ENCODE data around the gene BAIAP2. TPM values are rescaled to one million over a fixed set of nuclear protein-coding genes. Genes with fewer than 3 reads are reported as not detected.

The BAIAP2 gene
- total RNA-seq, 1 experiment from 2014 or later = 57.7 TPM

- ChIA-PET POLR2A (no interaction called here), CTCF (no interaction called here)
- no peaks in the 10 kb centered on the region for H3K27me3 Mint-ChIP-seq (ENCODE audit: insufficient read depth, unreplicated experiment)
- peak overlapping the region; percentile 74 for H3K4me3 Mint-ChIP-seq (ENCODE audit: unreplicated experiment)
- H3K4me1 ChIP-seq = peaks cover 22% of the 10 kb centered on the region
- no peaks in the 10 kb centered on the region for H3K9me3 ChIP-seq
- no peak for DNase-seq
- no peaks in the 10 kb centered on the region for H3K9me3 Mint-ChIP-seq (ENCODE audit: unreplicated experiment)
- 0 out of 2 replicates have a peak overlapping the region, but pooled peaks have one; percentile 70 for H3K4me3 ChIP-seq (ENCODE audit: low read depth, low read length)
- BruUV-seq (replicated peaks) = no TSS peak
- H3K36me3 ChIP-seq (ENCODE audit: control insufficient read depth, insufficient read depth, low read length) = no peaks in the 10 kb centered on the region
- no peaks in the 10 kb centered on the region for H3K4me1 Mint-ChIP-seq (ENCODE audit: low read depth, unreplicated experiment)
- no peaks in the 10 kb centered on the region for H3K27me3 ChIP-seq (replicated peaks; ENCODE audit: control insufficient read depth, insufficient read depth, low read length)
- intact Hi-C loops (cut with micrococcal nuclease; ENCODE audit: unreplicated experiment) = no loop called here
- H3K36me3 Mint-ChIP-seq (ENCODE audit: insufficient read depth, unreplicated experiment) = peaks cover 8% of the 10 kb centered on the region
- H3K27ac Mint-ChIP-seq (ENCODE audit: unreplicated experiment) = no peak overlapping the region
- TF ChIP-seq CTCF (IDR thresholded peaks at IDR 0.05; ENCODE audit: insufficient read depth in 1 of 2, low read depth in 1 of 2, low read length in 1 of 2, severe bottlenecking in 1 of 2, unreplicated experiment in 1 of 2) = no peak
Observed at GRCh38 chr17:81164371-81165245, 129.7 kb downstream of the BAIAP2 start.

- H3K27ac Mint-ChIP-seq (ENCODE audit: unreplicated experiment) = peak within 1 kb of the TSS; percentile 60
- no peaks in the 10 kb centered on the region for H3K4me1 Mint-ChIP-seq (ENCODE audit: low read depth, unreplicated experiment)
- Histone ChIP-seq H3K27me3 (replicated peaks; ENCODE audit: control insufficient read depth, insufficient read depth, low read length) (no peaks in the 10 kb centered on the region), H3K36me3 (ENCODE audit: control insufficient read depth, insufficient read depth, low read length) (no peaks in the 10 kb centered on the region), H3K4me3 (ENCODE audit: low read depth, low read length) (peak within 1 kb of the TSS; percentile 70), H3K4me1 (peaks cover 22% of the 10 kb centered on the region), H3K9me3 (no peaks in the 10 kb centered on the region)
- ChIA-PET CTCF (no interaction called here), POLR2A (no interaction called here)
- H3K27me3 Mint-ChIP-seq (ENCODE audit: insufficient read depth, unreplicated experiment) = no peaks in the 10 kb centered on the region
- BruUV-seq (replicated peaks) = no TSS peak
- intact Hi-C loops (cut with micrococcal nuclease; ENCODE audit: unreplicated experiment) = no loop called here
- DNase-seq = peak; percentile 76 to 80
- no peak for TF ChIP-seq CTCF (IDR thresholded peaks at IDR 0.05; ENCODE audit: insufficient read depth in 1 of 2, low read depth in 1 of 2, low read length in 1 of 2, severe bottlenecking in 1 of 2, unreplicated experiment in 1 of 2)
- peaks cover 8% of the 10 kb centered on the region for H3K36me3 Mint-ChIP-seq (ENCODE audit: insufficient read depth, unreplicated experiment)
- no peaks in the 10 kb centered on the region for H3K9me3 Mint-ChIP-seq (ENCODE audit: unreplicated experiment)
- peak within 1 kb of the TSS; percentile 74 for H3K4me3 Mint-ChIP-seq (ENCODE audit: unreplicated experiment)
Observed at GRCh38 chr17:81165246-81166032, 130.5 kb downstream of the BAIAP2 start, which contains the start of gene PVALEF. TSS of gene PVALEF (plus strand) at chr17:81165507. CDS start at chr17:81181227, 15,720 bp downstream.

GRCh38 chr17:81166033-81166492, 131.1 kb downstream of the BAIAP2 start, which contains the start of gene AATK:
TSS of gene AATK (minus strand) at chr17:81166221. CDS start at chr17:81165992, 229 bp downstream.
- DNase-seq = no peak
- Histone ChIP-seq H3K9me3 (no peaks in the 10 kb centered on the region), H3K36me3 (ENCODE audit: control insufficient read depth, insufficient read depth, low read length) (no peaks in the 10 kb centered on the region), H3K4me3 (ENCODE audit: low read depth, low read length) (peak within 1 kb of the TSS; percentile 70), H3K4me1 (peaks cover 22% of the 10 kb centered on the region), H3K27me3 (replicated peaks; ENCODE audit: control insufficient read depth, insufficient read depth, low read length) (no peaks in the 10 kb centered on the region)
- no peaks in the 10 kb centered on the region for H3K27me3 Mint-ChIP-seq (ENCODE audit: insufficient read depth, unreplicated experiment)
- H3K36me3 Mint-ChIP-seq (ENCODE audit: insufficient read depth, unreplicated experiment) = peaks cover 8% of the 10 kb centered on the region
- TF ChIP-seq CTCF (IDR thresholded peaks at IDR 0.05; ENCODE audit: insufficient read depth in 1 of 2, low read depth in 1 of 2, low read length in 1 of 2, severe bottlenecking in 1 of 2, unreplicated experiment in 1 of 2) = no peak
- H3K9me3 Mint-ChIP-seq (ENCODE audit: unreplicated experiment) = no peaks in the 10 kb centered on the region
- intact Hi-C loops (cut with micrococcal nuclease; ENCODE audit: unreplicated experiment) = no loop called here
- no peaks in the 10 kb centered on the region for H3K4me1 Mint-ChIP-seq (ENCODE audit: low read depth, unreplicated experiment)
- no TSS peak for BruUV-seq (replicated peaks)
- peak within 1 kb of the TSS; percentile 74 for H3K4me3 Mint-ChIP-seq (ENCODE audit: unreplicated experiment)
- POLR2A ChIA-PET = no interaction called here
- peak within 1 kb of the TSS; percentile 60 for H3K27ac Mint-ChIP-seq (ENCODE audit: unreplicated experiment)
- CTCF ChIA-PET = no interaction called here

Data from Caco-2 (cell line).